ENCODE results near the gene PLP2. TPM values are rescaled to one million over a fixed set of nuclear protein-coding genes. Genes with fewer than 3 reads are reported as not detected.

The PLP2 gene
- total and polyA plus RNA-seq, 2 of the 13 experiments (the other 11 are each of a cell fraction or from before 2014, with no cell fraction given) = 0.40 to 3.6 TPM

- no peaks in the 10 kb centered on the region for H3K79me2 ChIP-seq (ENCODE audit: insufficient read depth, low read length)
- no peak overlapping the region for H3K9ac ChIP-seq (ENCODE audit: insufficient read depth, low read depth, low read length)
- no peak overlapping the region for H2AFZ ChIP-seq (ENCODE audit: low read length)
- ATAC-seq = no peak
- ChIA-PET POLR2A (no interaction called here), CTCF (ENCODE audit: low intra/inter-chr PET ratio, low total read pairs) (no interaction called here)
- no peak overlapping the region for H3K4me3 ChIP-seq (replicated peaks in 1 of 3; ENCODE audit: insufficient read depth in 1 of 3, low read depth in 2 of 3, low read length in 3 of 3)
- no peak overlapping the region for H3K4me2 ChIP-seq (ENCODE audit: low read depth, low read length)
- DNase-seq (ENCODE audit: low spot score) = no peak
- H3K36me3 ChIP-seq (replicated peaks in 1 of 2; ENCODE audit: control insufficient read depth in 1 of 2, insufficient read depth in 2 of 2, low read length in 2 of 2) = no peaks in the 10 kb centered on the region
- H3K4me1 ChIP-seq (ENCODE audit: insufficient read depth, low read length) = no peaks in the 10 kb centered on the region
- FAIRE-seq = no peak
- no peaks in the 10 kb centered on the region for H4K20me1 ChIP-seq (ENCODE audit: insufficient read depth, low read length)
- TF ChIP-seq PBX3 (CRISPR knock-in tag; IDR thresholded peaks at IDR 0.05; ENCODE audit: borderline replicate concordance) (no peak), ZNF121 (CRISPR knock-in tag; IDR thresholded peaks at IDR 0.05) (0 out of 2 replicates have a peak, but pooled peaks have one; percentile 36)
- no peak overlapping the region for H3K27ac ChIP-seq (ENCODE audit: extremely low read length, insufficient read depth, low read length)
- in situ Hi-C loops (cut with HindIII; ENCODE audit: extremely low pct_ligation_motif_present, low pct_unique_long_range_greater_than_20kb) = no loop called here
- BruUV-seq (replicated peaks) = no TSS peak
- no peaks in the 10 kb centered on the region for H3K9me3 ChIP-seq (ENCODE audit: low read length)
- intact Hi-C loops (cut with micrococcal nuclease; ENCODE audit: unreplicated experiment) = no loop called here
- H3K27me3 ChIP-seq (ENCODE audit: control insufficient read depth in 1 of 2, insufficient read depth in 2 of 2, low read length in 2 of 2) = no peaks in the 10 kb centered on the region
Observed at GRCh38 chrX:49220100-49220499, 48.4 kb downstream of the PLP2 start.

- CTCF ChIA-PET (ENCODE audit: low intra/inter-chr PET ratio, low total read pairs) = no interaction called here
- FAIRE-seq = no peak
Observed at GRCh38 chrX:49221868-49222267, 50.2 kb downstream of the PLP2 start.

More at GRCh38 chrX:49221868-49222267, 50.2 kb downstream of the PLP2 start:
- no peaks in the 10 kb centered on the region for H3K9me3 ChIP-seq (ENCODE audit: low read length)
- POLR2A ChIA-PET = no interaction called here
- H3K27me3 ChIP-seq (ENCODE audit: control insufficient read depth in 1 of 2, insufficient read depth in 2 of 2, low read length in 2 of 2) = 0 out of 5 replicates have a peak, but pooled peaks cover 0 to 1% of the 10 kb centered on the region in 2 experiments
- no CpG with 5 or more reads among the region's 2 CpGs for WGBS (ENCODE audit: low lambda C conversion rate)
- no TSS peak for BruUV-seq (replicated peaks)
- H2AFZ ChIP-seq (ENCODE audit: low read length) = no peak overlapping the region
- DNase-seq (ENCODE audit: low spot score) (no peak), ATAC-seq (no peak)
- no peaks in the 10 kb centered on the region for H3K36me3 ChIP-seq (replicated peaks in 1 of 2; ENCODE audit: control insufficient read depth in 1 of 2, insufficient read depth in 2 of 2, low read length in 2 of 2)
- H3K9ac ChIP-seq (ENCODE audit: insufficient read depth, low read depth, low read length) = no peak overlapping the region
- in situ Hi-C loops (cut with HindIII; ENCODE audit: extremely low pct_ligation_motif_present, low pct_unique_long_range_greater_than_20kb) (no loop called here), intact Hi-C loops (cut with micrococcal nuclease; ENCODE audit: unreplicated experiment) (no loop called here)
- no peaks in the 10 kb centered on the region for H3K79me2 ChIP-seq (ENCODE audit: insufficient read depth, low read length)
- H3K27ac ChIP-seq (ENCODE audit: extremely low read length, insufficient read depth, low read length) = no peak overlapping the region
- TF ChIP-seq ZNF720 (CRISPR knock-in tag; IDR thresholded peaks at IDR 0.05) (no peak), FOSL1 (CRISPR knock-in tag; IDR thresholded peaks at IDR 0.05; ENCODE audit: borderline replicate concordance) (no peak), FLYWCH1 (CRISPR knock-in tag; IDR thresholded peaks at IDR 0.05) (no peak), GTF2F1 (IDR thresholded peaks at IDR 0.05; ENCODE audit: low read length) (no peak), ZNF414 (CRISPR knock-in tag; IDR thresholded peaks at IDR 0.05) (no peak)
- no peak overlapping the region for H3K4me3 ChIP-seq (replicated peaks in 1 of 3; ENCODE audit: insufficient read depth in 1 of 3, low read depth in 2 of 3, low read length in 3 of 3)
- H4K20me1 ChIP-seq (ENCODE audit: insufficient read depth, low read length) = no peaks in the 10 kb centered on the region
- no peak overlapping the region for H3K4me2 ChIP-seq (ENCODE audit: low read depth, low read length)
- H3K4me1 ChIP-seq (ENCODE audit: insufficient read depth, low read length) = no peaks in the 10 kb centered on the region

Small RNAs within 50 kb of the gene (small RNA-seq; reads per million reads assigned to genes)
- 0 reads per million in 3 experiments for gene RN7SL262P (ENCODE audit: insufficient read depth in 2 of 3, insufficient read length in 3 of 3, low read depth in 2 of 3, low replicate concordance in 1 of 3)

Other genes starting within 250 kb of the PLP2 start
- gene OTUD5, start 214.3 kb upstream of the PLP2 start, total RNA-seq (2016; rRNA removed; fragmentation: Illumina TruSeq; extraction: Trizol) = 16.9 and 18.4 TPM in 2 replicates
- 42.2 and 44.8 TPM in 2 replicates for gene OTUD5, start 214.3 kb upstream of the PLP2 start, polyA plus RNA-seq (2011; rRNA removed)
- gene KCND1, start 200.1 kb upstream of the PLP2 start, total RNA-seq (2016; rRNA removed; fragmentation: Illumina TruSeq; extraction: Trizol) = 0.07 TPM in 1 of 2 replicates, not detected in the other
- gene KCND1, start 200.1 kb upstream of the PLP2 start, polyA plus RNA-seq (2011; rRNA removed) = 0.30 and 1.1 TPM in 2 replicates
- 15.0 and 16.1 TPM in 2 replicates for gene GRIPAP1, start 169.6 kb upstream of the PLP2 start, total RNA-seq (2016; rRNA removed; fragmentation: Illumina TruSeq; extraction: Trizol)
- 22.6 and 24.7 TPM in 2 replicates for gene GRIPAP1, start 169.6 kb upstream of the PLP2 start, polyA plus RNA-seq (2011; rRNA removed)
- 8.8 and 12.3 TPM in 2 replicates for gene TFE3, start 128.5 kb upstream of the PLP2 start, total RNA-seq (2016; rRNA removed; fragmentation: Illumina TruSeq; extraction: Trizol)
- gene TFE3, start 128.5 kb upstream of the PLP2 start, polyA plus RNA-seq (2011; rRNA removed) = 8.3 and 13.1 TPM in 2 replicates
- gene CCDC120, start 112.9 kb upstream of the PLP2 start, total RNA-seq (2016; rRNA removed; fragmentation: Illumina TruSeq; extraction: Trizol) = 0.89 and 1.3 TPM in 2 replicates
- 3.2 and 3.7 TPM in 2 replicates for gene CCDC120, start 112.9 kb upstream of the PLP2 start, polyA plus RNA-seq (2011; rRNA removed)
- 0.33 TPM in 1 of 2 replicates, not detected in the other for gene PRAF2, start 97.9 kb upstream of the PLP2 start, total RNA-seq (2016; rRNA removed; fragmentation: Illumina TruSeq; extraction: Trizol)
- gene PRAF2, start 97.9 kb upstream of the PLP2 start, polyA plus RNA-seq (2011; rRNA removed) = 2.6 and 4.3 TPM in 2 replicates
- 14.0 and 16.4 TPM in 2 replicates for gene WDR45, start 92.0 kb upstream of the PLP2 start, total RNA-seq (2016; rRNA removed; fragmentation: Illumina TruSeq; extraction: Trizol)
- 65.5 and 91.1 TPM in 2 replicates for gene WDR45, start 92.0 kb upstream of the PLP2 start, polyA plus RNA-seq (2011; rRNA removed)
- gene GPKOW, start 48.2 kb upstream of the PLP2 start, total RNA-seq (2016; rRNA removed; fragmentation: Illumina TruSeq; extraction: Trizol) = 18.7 and 21.5 TPM in 2 replicates
- 22.6 and 26.2 TPM in 2 replicates for gene GPKOW, start 48.2 kb upstream of the PLP2 start, polyA plus RNA-seq (2011; rRNA removed)
- gene MAGIX, start 9.1 kb upstream of the PLP2 start, total RNA-seq (2016; rRNA removed; fragmentation: Illumina TruSeq; extraction: Trizol) = 1.0 and 1.2 TPM in 2 replicates
- 0.37 and 0.63 TPM in 2 replicates for gene MAGIX, start 9.1 kb upstream of the PLP2 start, polyA plus RNA-seq (2011; rRNA removed)
- gene PRICKLE3, start 14.5 kb downstream of the PLP2 start, total RNA-seq (2016; rRNA removed; fragmentation: Illumina TruSeq; extraction: Trizol) = 2.5 and 2.6 TPM in 2 replicates
- gene PRICKLE3, start 14.5 kb downstream of the PLP2 start, polyA plus RNA-seq (2011; rRNA removed) = 2.6 and 2.9 TPM in 2 replicates
- 1.7 and 2.5 TPM in 2 replicates for gene SYP, start 28.3 kb downstream of the PLP2 start, total RNA-seq (2016; rRNA removed; fragmentation: Illumina TruSeq; extraction: Trizol)
- gene SYP, start 28.3 kb downstream of the PLP2 start, polyA plus RNA-seq (2011; rRNA removed) = 2.0 and 4.4 TPM in 2 replicates
- not detected in 2 replicates for gene CACNA1F, start 61.4 kb downstream of the PLP2 start, total RNA-seq (2016; rRNA removed; fragmentation: Illumina TruSeq; extraction: Trizol)
- 0.03 and 0.09 TPM in 2 replicates for gene CACNA1F, start 61.4 kb downstream of the PLP2 start, polyA plus RNA-seq (2011; rRNA removed)
- 11.2 and 13.1 TPM in 2 replicates for gene CCDC22, start 63.6 kb downstream of the PLP2 start, total RNA-seq (2016; rRNA removed; fragmentation: Illumina TruSeq; extraction: Trizol)
- gene CCDC22, start 63.6 kb downstream of the PLP2 start, polyA plus RNA-seq (2011; rRNA removed) = 11.0 and 17.1 TPM in 2 replicates
- not detected in 2 replicates for gene FOXP3, start 92.8 kb downstream of the PLP2 start, total RNA-seq (2016; rRNA removed; fragmentation: Illumina TruSeq; extraction: Trizol)
- gene FOXP3, start 92.8 kb downstream of the PLP2 start, polyA plus RNA-seq (2011; rRNA removed) = 0.04 and 0.07 TPM in 2 replicates
- 0.07 and 0.84 TPM in 2 replicates for gene PPP1R3F, start 97.9 kb downstream of the PLP2 start, total RNA-seq (2016; rRNA removed; fragmentation: Illumina TruSeq; extraction: Trizol)
- gene PPP1R3F, start 97.9 kb downstream of the PLP2 start, polyA plus RNA-seq (2011; rRNA removed) = 0.46 and 0.82 TPM in 2 replicates
- not detected in 2 replicates for gene GAGE10, start 131.7 kb downstream of the PLP2 start, total RNA-seq (2016; rRNA removed; fragmentation: Illumina TruSeq; extraction: Trizol)
- gene GAGE10, start 131.7 kb downstream of the PLP2 start, polyA plus RNA-seq (2011; rRNA removed) = not detected in 2 replicates
- not detected in 2 replicates for gene GAGE12J, start 150.1 kb downstream of the PLP2 start, total RNA-seq (2016; rRNA removed; fragmentation: Illumina TruSeq; extraction: Trizol)
- not detected in 2 replicates for gene GAGE12J, start 150.1 kb downstream of the PLP2 start, polyA plus RNA-seq (2011; rRNA removed)
- gene GAGE13, start 159.7 kb downstream of the PLP2 start, total RNA-seq (2016; rRNA removed; fragmentation: Illumina TruSeq; extraction: Trizol) = not detected in 2 replicates
- gene GAGE13, start 159.7 kb downstream of the PLP2 start, polyA plus RNA-seq (2011; rRNA removed) = not detected in 2 replicates